Hepatocyte (in vitro differentiated cells): Measurements from ENCODE around the gene SNX19. TPM values are rescaled to one million over a fixed set of nuclear protein-coding genes. Genes with fewer than 3 reads are reported as not detected.

Experiments
- DNase-seq: peaks from one replicate; pipeline ENCODE4 v3.0.0-alpha.2; 2016; ENCODE audit warnings: low spot score
- H2AFZ ChIP-seq: fragments of 200-600 bp; sonication (generic); 2 replicates; pipeline ENCODE4 v1.6.0; 2016; ENCODE audit warnings: antibody characterized with exemption, mild to moderate bottlenecking
- H3K27ac ChIP-seq: fragments of 200-600 bp; sonication (generic); 2 replicates; pipeline ENCODE4 v1.5.1; 2016; ENCODE audit warnings: mild to moderate bottlenecking
- H3K27me3 ChIP-seq: fragments of 200-600 bp; sonication (generic); 2 replicates; pipeline ENCODE4 v1.6.1; 2016
- H3K36me3 ChIP-seq: fragments of 200-600 bp; sonication (generic); replicated peaks from 2 replicates; pipeline ENCODE4 v1.5.1; 2016; ENCODE audit warnings: low read depth; ENCODE audit not compliant: insufficient read depth
- H3K4me1 ChIP-seq: fragments of 200-600 bp; sonication (generic); 2 replicates; pipeline ENCODE4 v1.5.1; 2016; ENCODE audit warnings: mild to moderate bottlenecking, moderate library complexity; ENCODE audit not compliant: insufficient read depth
- H3K4me2 ChIP-seq: fragments of 200-600 bp; sonication (generic); 2 replicates; pipeline ENCODE4 v1.6.0; 2016
- H3K4me3 ChIP-seq: fragments of 200-600 bp; sonication (generic); 2 replicates; pipeline ENCODE4 v1.5.1; 2016; ENCODE audit warnings: mild to moderate bottlenecking
- H3K79me2 ChIP-seq: fragments of 200-600 bp; sonication (generic); 2 replicates; pipeline ENCODE4 v1.6.0; 2017; ENCODE audit warnings: mild to moderate bottlenecking
- H3K9me2 ChIP-seq: fragments of 200-600 bp; sonication (generic); replicated peaks from 2 replicates; pipeline ENCODE4 v1.6.0; 2017; ENCODE audit warnings: mild to moderate bottlenecking; ENCODE audit not compliant: insufficient read depth
- H3K9me3 ChIP-seq: fragments of 200-600 bp; sonication (generic); 2 replicates; pipeline ENCODE4 v1.5.1; 2016; ENCODE audit warnings: low read depth, mild to moderate bottlenecking
- H4K20me1 ChIP-seq: fragments of 200-600 bp; sonication (generic); 2 replicates; pipeline ENCODE4 v1.6.0; 2016; ENCODE audit warnings: mild to moderate bottlenecking; ENCODE audit not compliant: insufficient read depth, poor library complexity, severe bottlenecking
- EZH2 ChIP-seq: fragments of 200-600 bp; sonication (generic); IDR thresholded peaks from 2 replicates; pipeline ENCODE4 v1.6.1; 2016; ENCODE audit warnings: antibody characterized with exemption, mild to moderate bottlenecking, borderline replicate concordance
- EZH2phosphoT487 ChIP-seq: fragments of 200-600 bp; sonication (generic); IDR thresholded peaks from one replicate; pipeline ENCODE4 v1.6.1; 2018; ENCODE audit warnings: antibody characterized with exemption, mild to moderate bottlenecking, low read depth, moderate library complexity; ENCODE audit not compliant: unreplicated experiment, severe bottlenecking
- WGBS: methylation state at CpG from one replicate; pipeline ENCODE4 v1.1.6; 2016; ENCODE audit warnings: low lambda C conversion rate; ENCODE audit errors: missing lambda C conversion rate; 5-methylcytosine and 5-hydroxymethylcytosine counted together
- polyA plus RNA-seq: library from polyadenylated mRNA; unstranded; fragments of >200 nt; fragmentation: Nextera tagmentation; extraction: Ambion mirVana; gene quantifications from 2 replicates; pipeline ENCODE4 v1.2.1, GENCODE V29; 2016
- total RNA-seq: library from RNA; depleted of rRNA; stranded (reverse); fragments of >200 nt; gene quantifications from 2 replicates; pipeline ENCODE4 v1.2.3, GENCODE V29; 2014
- TF ChIP-seq, protein P1 (sequence below): fragments of 200-600 bp; sonication (generic); IDR thresholded peaks from 2 replicates; pipeline ENCODE4 v1.5.1; 2016; ENCODE audit warnings: antibody characterized with exemption, mild to moderate bottlenecking; ENCODE audit not compliant: poor library complexity

Gene SNX19
- total and polyA plus RNA-seq, 2 experiments from 2014 or later, result 40.6 to 64.3 TPM

DNA sequence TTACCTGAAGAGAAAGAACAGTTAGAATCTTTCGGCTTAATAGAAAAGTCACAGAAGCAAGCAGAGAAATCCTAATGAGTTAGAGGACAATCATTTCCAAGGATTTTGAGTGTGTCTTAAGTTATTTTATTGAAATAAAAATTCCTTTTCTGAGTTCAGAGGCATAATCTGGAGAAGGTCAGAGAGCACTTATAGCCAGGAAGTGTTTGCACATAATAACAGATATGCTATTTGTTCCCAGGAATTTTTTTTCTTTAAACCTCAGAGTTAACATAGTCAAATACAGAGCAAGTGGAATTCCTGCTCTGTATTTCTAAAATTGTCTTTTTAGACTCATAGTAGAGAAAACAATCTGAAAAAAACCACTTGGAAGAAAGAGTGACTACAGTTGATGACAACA lies 74.3 kb downstream of the SNX19 start:
- no peaks in the 10 kb centered on the region for H3K9me3 ChIP-seq
- no peak overlapping the region for H2AFZ ChIP-seq
- H3K9me2 ChIP-seq, result no peaks in the 10 kb centered on the region
- H3K4me3 ChIP-seq, result no peak overlapping the region
- 92% methylated on average over 1 of the region's 1 CpG for WGBS
- no peak overlapping the region for H3K4me2 ChIP-seq
- H3K36me3 ChIP-seq, result no peaks in the 10 kb centered on the region
- H3K27me3 ChIP-seq, result no peaks in the 10 kb centered on the region
- no peak for DNase-seq
- H4K20me1 ChIP-seq, result no peaks in the 10 kb centered on the region
- H3K79me2 ChIP-seq, result no peaks in the 10 kb centered on the region
- TF ChIP-seq EZH2phosphoT487, result no peak
- TF ChIP-seq, protein P1, sequence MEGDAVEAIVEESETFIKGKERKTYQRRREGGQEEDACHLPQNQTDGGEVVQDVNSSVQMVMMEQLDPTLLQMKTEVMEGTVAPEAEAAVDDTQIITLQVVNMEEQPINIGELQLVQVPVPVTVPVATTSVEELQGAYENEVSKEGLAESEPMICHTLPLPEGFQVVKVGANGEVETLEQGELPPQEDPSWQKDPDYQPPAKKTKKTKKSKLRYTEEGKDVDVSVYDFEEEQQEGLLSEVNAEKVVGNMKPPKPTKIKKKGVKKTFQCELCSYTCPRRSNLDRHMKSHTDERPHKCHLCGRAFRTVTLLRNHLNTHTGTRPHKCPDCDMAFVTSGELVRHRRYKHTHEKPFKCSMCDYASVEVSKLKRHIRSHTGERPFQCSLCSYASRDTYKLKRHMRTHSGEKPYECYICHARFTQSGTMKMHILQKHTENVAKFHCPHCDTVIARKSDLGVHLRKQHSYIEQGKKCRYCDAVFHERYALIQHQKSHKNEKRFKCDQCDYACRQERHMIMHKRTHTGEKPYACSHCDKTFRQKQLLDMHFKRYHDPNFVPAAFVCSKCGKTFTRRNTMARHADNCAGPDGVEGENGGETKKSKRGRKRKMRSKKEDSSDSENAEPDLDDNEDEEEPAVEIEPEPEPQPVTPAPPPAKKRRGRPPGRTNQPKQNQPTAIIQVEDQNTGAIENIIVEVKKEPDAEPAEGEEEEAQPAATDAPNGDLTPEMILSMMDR, result no peak
- no peak for TF ChIP-seq EZH2
- no peak overlapping the region for H3K27ac ChIP-seq
- peaks cover 21% of the 10 kb centered on the region for H3K4me1 ChIP-seq

DNA sequence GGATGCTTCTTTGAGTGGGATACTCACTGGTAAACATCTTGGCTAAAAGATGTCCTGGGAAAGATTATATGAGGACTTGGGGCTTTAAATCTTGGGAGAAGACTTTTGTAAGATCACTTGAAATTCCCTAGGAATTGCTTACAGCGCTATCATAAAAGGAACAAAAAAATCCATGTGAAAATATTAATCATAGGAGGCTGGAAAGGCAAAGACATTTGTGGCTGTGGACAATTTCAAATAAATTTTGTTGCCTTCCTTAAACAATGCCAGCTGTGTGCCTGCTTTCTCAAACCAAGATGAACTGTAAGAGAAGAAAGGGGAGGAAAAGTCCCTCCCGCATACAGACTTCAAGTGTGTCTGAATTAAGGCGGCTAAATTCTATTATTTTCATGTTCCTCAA lies 75.6 kb downstream of the SNX19 start:
- TF ChIP-seq EZH2, result no peak
- no peak for TF ChIP-seq EZH2phosphoT487
- TF ChIP-seq, protein P1, result no peak
- H3K79me2 ChIP-seq, result no peaks in the 10 kb centered on the region
- peaks cover 21% of the 10 kb centered on the region for H3K4me1 ChIP-seq
- H3K4me3 ChIP-seq, result no peak overlapping the region
- H3K27me3 ChIP-seq, result no peaks in the 10 kb centered on the region
- no peaks in the 10 kb centered on the region for H3K9me3 ChIP-seq
- WGBS, result 63% methylated on average over 3 of the region's 3 CpGs
- no peaks in the 10 kb centered on the region for H4K20me1 ChIP-seq
- no peak overlapping the region for H2AFZ ChIP-seq
- no peaks in the 10 kb centered on the region for H3K9me2 ChIP-seq
- peak overlapping the region; percentile 45 for H3K4me2 ChIP-seq
- no peaks in the 10 kb centered on the region for H3K36me3 ChIP-seq
- peak overlapping the region; percentile 69 for H3K27ac ChIP-seq
- DNase-seq, result no peak

DNA sequence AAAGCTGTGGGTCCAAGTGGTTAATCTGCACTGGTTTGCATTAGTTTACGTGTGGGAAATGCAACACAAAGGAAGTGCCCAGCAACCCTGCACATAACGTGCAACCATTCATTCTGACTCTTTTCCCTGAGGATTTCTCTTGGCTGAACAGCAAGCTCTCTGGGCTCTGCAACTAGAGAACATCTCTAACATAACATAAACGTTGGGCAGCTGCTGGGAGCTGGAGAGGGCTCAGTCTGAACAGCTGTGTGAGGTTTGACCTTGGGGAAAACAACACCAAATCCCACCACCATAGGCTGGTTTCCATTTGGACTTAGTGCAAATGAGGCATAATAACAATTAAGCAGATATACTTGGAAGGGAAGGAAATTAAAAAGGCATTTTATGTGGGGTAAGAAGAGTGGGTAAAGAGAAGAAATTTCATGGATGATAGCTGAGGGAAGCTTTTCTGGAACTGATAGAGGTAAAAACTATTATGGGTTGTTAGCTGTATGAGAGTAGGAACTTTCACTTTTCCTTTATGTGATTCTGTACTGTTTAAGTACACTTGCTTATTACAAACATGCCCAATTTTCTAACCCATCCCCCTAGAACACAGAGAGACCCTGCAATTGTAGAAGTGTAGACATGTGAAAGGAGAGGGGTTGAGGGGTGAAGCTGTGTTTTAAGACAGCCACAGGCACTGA lies 76.2 kb downstream of the SNX19 start:
- H3K4me1 ChIP-seq, result peaks cover 21% of the 10 kb centered on the region
- no peaks in the 10 kb centered on the region for H3K36me3 ChIP-seq
- DNase-seq, result no peak
- H3K4me2 ChIP-seq, result peak overlapping the region; percentile 45
- TF ChIP-seq EZH2 (no peak), EZH2phosphoT487 (no peak)
- TF ChIP-seq, protein P1, result no peak
- H3K9me3 ChIP-seq, result no peaks in the 10 kb centered on the region
- no peaks in the 10 kb centered on the region for H3K9me2 ChIP-seq
- H3K79me2 ChIP-seq, result no peaks in the 10 kb centered on the region
- no peak overlapping the region for H2AFZ ChIP-seq
- no peaks in the 10 kb centered on the region for H4K20me1 ChIP-seq
- WGBS, result 41% methylated on average over 3 of the region's 3 CpGs
- H3K27me3 ChIP-seq, result no peaks in the 10 kb centered on the region
- H3K4me3 ChIP-seq, result no peak overlapping the region
- peak overlapping the region; percentile 69 for H3K27ac ChIP-seq
